ENCODE data around the gene EML3.
"Not testable (repeated sequence)": the region's sequence is repeated elsewhere in the genome, so short reads cannot be mapped to it uniquely, and the experiment has no call there.

The EML3 gene

GRCh38 chr11:62600367-62601121 lies 12.0 kb downstream of the EML3 start:
- peak; percentile 29 for DNase-seq (ENCODE audit: low spot score)

GRCh38 chr11:62599901-62600300 lies 12.7 kb downstream of the EML3 start:
- DNase-seq (ENCODE audit: low spot score), result no peak

- DNase-seq (ENCODE audit: low spot score), result peak; percentile 96
Observed at GRCh38 chr11:62599069-62599696, 13.4 kb downstream of the EML3 start.

- no peak for DNase-seq (ENCODE audit: low spot score)
Observed at GRCh38 chr11:62595124-62595523, 17.5 kb downstream of the EML3 start.

- DNase-seq (ENCODE audit: low spot score), result peak; percentile 67
Observed at GRCh38 chr11:62593434-62594044, 19.0 kb downstream of the EML3 start.

- no peak for DNase-seq (ENCODE audit: low spot score)
Observed at GRCh38 chr11:62592989-62593421, 19.6 kb downstream of the EML3 start.

GRCh38 chr11:62592146-62592815 lies 20.3 kb downstream of the EML3 start:
- no peak for DNase-seq (ENCODE audit: low spot score)

- DNase-seq (ENCODE audit: low spot score), result peak; percentile 92
Observed at GRCh38 chr11:62591448-62592145, 21.0 kb downstream of the EML3 start, which contains the start of gene TUT1. Gene TUT1, minus strand, starts transcription at chr11:62591523. Its CDS starts 38 bp downstream, at chr11:62591485.

GRCh38 chr11:62588966-62589637 lies 23.5 kb downstream of the EML3 start:
- no peak for DNase-seq (ENCODE audit: low spot score)

- not testable (repeated sequence) for DNase-seq (ENCODE audit: low spot score)
Observed at GRCh38 chr11:62585356-62585755, 27.2 kb downstream of the EML3 start.

- not testable (repeated sequence) for DNase-seq (ENCODE audit: low spot score)
Observed at GRCh38 chr11:62581735-62582134, 30.8 kb downstream of the EML3 start.

GRCh38 chr11:62580959-62581715 lies 31.4 kb downstream of the EML3 start:
- no peak for DNase-seq (ENCODE audit: low spot score)

- DNase-seq (ENCODE audit: low spot score), result no peak
Observed at GRCh38 chr11:62579252-62579651, 33.3 kb downstream of the EML3 start.

GRCh38 chr11:62578541-62578940 lies 34.0 kb downstream of the EML3 start:
- DNase-seq (ENCODE audit: low spot score), result no peak

GRCh38 chr11:62577046-62577714 lies 35.4 kb downstream of the EML3 start:
- DNase-seq (ENCODE audit: low spot score), result no peak

GRCh38 chr11:62575837-62576236 lies 36.7 kb downstream of the EML3 start:
- no peak for DNase-seq (ENCODE audit: low spot score)

- DNase-seq (ENCODE audit: low spot score), result no peak
Observed at GRCh38 chr11:62575156-62575555, 37.4 kb downstream of the EML3 start.

- DNase-seq (ENCODE audit: low spot score), result peak; percentile 34
Observed at GRCh38 chr11:62574363-62575071, 38.1 kb downstream of the EML3 start.

Measured in germinal center (tissue), 1 donor.